HG03571 (cell line): ENCODE measurements around the gene TIGD1.
"Not testable (repeated sequence)": the region's sequence is repeated elsewhere in the genome, so short reads cannot be mapped to it uniquely, and the experiment has no call there.

Source experiments
- ATAC-seq: cut with Tn5 transposase; IDR thresholded peaks from one replicate; pipeline ENCODE4 v1.9.1; 2021; ENCODE audit not compliant: unreplicated experiment

TIGD1 gene

GRCh38 chr2:232540441-232541041 is 9.8 kb downstream of the TIGD1 start:
- no peak for ATAC-seq

- ATAC-seq = no peak
These were observed 10.8 kb downstream of the TIGD1 start, which contains the start of gene CHRNG for GRCh38 chr2:232539298-232540231. TSS of gene CHRNG (plus strand) at chr2:232539692. CDS start at chr2:232539748, 56 bp downstream.

GRCh38 chr2:232538671-232539070 is 11.7 kb downstream of the TIGD1 start:
- no peak for ATAC-seq

- ATAC-seq = no peak
These were observed 12.9 kb downstream of the TIGD1 start for GRCh38 chr2:232537499-232537898.

GRCh38 chr2:232537079-232537478 is 13.3 kb downstream of the TIGD1 start:
- ATAC-seq = no peak

- ATAC-seq = no peak
These were observed 14.4 kb downstream of the TIGD1 start for GRCh38 chr2:232535761-232536530.

- no peak for ATAC-seq
These were observed 15.3 kb downstream of the TIGD1 start for GRCh38 chr2:232534940-232535651.

GRCh38 chr2:232533944-232534710 is 16.2 kb downstream of the TIGD1 start:
- no peak for ATAC-seq

- ATAC-seq = not testable (repeated sequence)
These were observed 17.5 kb downstream of the TIGD1 start for GRCh38 chr2:232532821-232533220.

- no peak for ATAC-seq
These were observed 17.9 kb downstream of the TIGD1 start for GRCh38 chr2:232532419-232532818.

GRCh38 chr2:232530626-232531260 is 19.6 kb downstream of the TIGD1 start:
- no peak for ATAC-seq

GRCh38 chr2:232529806-232530547 is 20.4 kb downstream of the TIGD1 start:
- no peak for ATAC-seq

- no peak for ATAC-seq
These were observed 21.5 kb downstream of the TIGD1 start for GRCh38 chr2:232528746-232529460.

GRCh38 chr2:232527905-232528470 is 22.4 kb downstream of the TIGD1 start:
- ATAC-seq = no peak

GRCh38 chr2:232526372-232526941 is 23.9 kb downstream of the TIGD1 start:
- no peak for ATAC-seq

- ATAC-seq = no peak
These were observed 24.5 kb downstream of the TIGD1 start, which contains the start of gene CHRND for GRCh38 chr2:232525791-232526371. TSS of gene CHRND (plus strand) at chr2:232526160. CDS start at chr2:232526216, 56 bp downstream.

- ATAC-seq = no peak
These were observed 25.2 kb downstream of the TIGD1 start for GRCh38 chr2:232525199-232525598.
